Skeletal muscle cell (primary cell): ENCODE data around the gene EDARADD.
A peak's percentile ranks its signal among the peaks of the same experiment; 100 is the strongest.

Experiments used
- DNase-seq: peaks from one replicate; pipeline ENCODE4 v3.0.0-alpha.2; 2010; ENCODE audit warnings: low read depth
- H3K4me3 ChIP-seq: 2 replicates; pipeline ENCODE4 v1.5.1; 2011; ENCODE audit warnings: low read depth, mild to moderate bottlenecking, control low read depth, low read length, moderate library complexity

EDARADD gene

DNA sequence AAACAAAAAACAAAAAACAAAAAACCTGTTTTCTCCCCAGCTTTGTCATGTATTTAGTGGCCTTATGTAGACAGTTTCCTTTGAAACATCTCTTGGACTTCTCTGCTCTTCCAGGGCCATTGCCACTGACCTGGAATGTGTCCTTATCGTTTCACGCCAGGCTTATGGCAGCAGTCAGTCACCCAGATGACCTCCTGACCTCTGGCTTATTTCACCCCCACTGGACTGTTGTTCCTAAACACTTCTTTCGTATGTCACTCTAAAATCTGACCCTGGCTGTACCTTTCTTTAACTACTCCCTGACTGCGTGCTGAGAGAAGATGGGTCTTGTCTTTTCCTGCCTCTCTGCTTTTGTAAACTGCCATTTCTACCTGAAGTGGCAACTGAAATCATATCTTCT lies 138.8 kb downstream of the EDARADD start:
- no peak overlapping the region for H3K4me3 ChIP-seq
- no peak for DNase-seq

DNA sequence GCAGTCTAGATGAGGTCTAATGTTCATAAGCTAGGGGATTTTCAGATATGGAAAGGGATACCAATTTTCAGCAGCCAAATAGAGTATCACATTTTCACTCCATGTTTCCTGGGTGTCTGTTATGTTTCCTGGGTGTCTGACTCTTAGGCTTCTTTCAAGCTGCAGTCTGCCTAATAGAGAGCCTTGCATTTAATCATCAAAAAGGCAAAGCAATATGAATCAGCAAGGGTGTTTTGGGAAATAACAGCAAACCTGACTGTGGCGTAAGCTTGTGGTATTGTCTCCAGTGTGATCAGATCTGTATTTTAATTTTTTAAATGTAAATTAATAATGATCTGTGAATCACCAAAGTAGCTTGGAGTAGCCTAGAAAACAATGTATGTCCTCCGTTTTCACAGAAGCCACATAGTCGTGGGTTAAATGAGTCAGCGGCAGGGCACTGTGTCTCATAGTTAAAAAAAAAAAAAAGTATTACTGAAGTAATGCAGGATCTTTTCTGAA lies 140.1 kb downstream of the EDARADD start:
- no peak overlapping the region for H3K4me3 ChIP-seq
- peak; percentile 32 for DNase-seq
